ENCODE results near the gene GJB5. TPM values are rescaled to one million over a fixed set of nuclear protein-coding genes. Genes with fewer than 3 reads are reported as not detected.

Gene GJB5
- total and polyA plus RNA-seq, 2 donors (not counting 1 experiment from before 2014, with no cell fraction given) = not detected

- H3K36me3 ChIP-seq (replicated peaks in 1 of 2; ENCODE audit: control extremely low read depth in 1 of 2, control insufficient read depth in 1 of 2, extremely low read depth in 1 of 2, insufficient read depth in 2 of 2, low read length in 1 of 2) = no peaks in the 10 kb centered on the region
- no peaks in the 10 kb centered on the region for H3K4me1 ChIP-seq (ENCODE audit: control insufficient read depth in 2 of 2, insufficient read depth in 2 of 2, low read length in 2 of 2)
- peaks cover 0 to 3% (median 1%) of the 10 kb centered on the region in 4 experiments for H3K27me3 ChIP-seq (replicated peaks in 1 of 4; ENCODE audit: control extremely low read depth in 1 of 4, control insufficient read depth in 3 of 4, insufficient read depth in 4 of 4, low read length in 3 of 4)
- H3K4me2 ChIP-seq (replicated peaks; ENCODE audit: low read depth, low read length, poor library complexity, severe bottlenecking) = no peak overlapping the region
- DNase-seq = no peak
- no peak overlapping the region for H3K27ac Mint-ChIP-seq
- H3K4me1 Mint-ChIP-seq = no peaks in the 10 kb centered on the region
- TF ChIP-seq CTCF (IDR thresholded peaks at IDR 0.05) (no peak), EZH2 (IDR thresholded peaks at IDR 0.05; ENCODE audit: borderline replicate concordance, insufficient read depth, low read depth, low read length, poor library complexity, severe bottlenecking) (no peak)
- H3K27me3 Mint-ChIP-seq = peaks cover 19% of the 10 kb centered on the region
- no peak for ATAC-seq (ENCODE audit: low read depth)
- no peaks in the 10 kb centered on the region for H3K79me2 ChIP-seq (ENCODE audit: control insufficient read depth, insufficient read depth, low read length)
- H2AFZ ChIP-seq (ENCODE audit: insufficient read depth, low read depth, low read length, poor library complexity, severe bottlenecking) = no peak overlapping the region
- H3K4me3 ChIP-seq (ENCODE audit: control extremely low read depth in 1 of 5, extremely low read depth in 1 of 5, insufficient read depth in 1 of 5, low read depth in 2 of 5, low read length in 4 of 5) = no peak overlapping the region
- H3K9me3 ChIP-seq (ENCODE audit: control extremely low read depth in 1 of 3, control insufficient read depth in 2 of 3, insufficient read depth in 1 of 3, low read length in 2 of 3) = no peaks in the 10 kb centered on the region
- intact Hi-C loops (cut with micrococcal nuclease) = no loop called here
- 95% methylated on average over 33 of the region's 33 CpGs for WGBS (ENCODE audit: insufficient coverage)
- no peak overlapping the region for H3K9ac ChIP-seq (ENCODE audit: low read length)
- H4K20me1 ChIP-seq (ENCODE audit: control insufficient read depth, insufficient read depth, low read length, poor library complexity, severe bottlenecking) = no peaks in the 10 kb centered on the region
- no peak overlapping the region for H3K27ac ChIP-seq (ENCODE audit: low read length in 2 of 2)
- H3K9me3 Mint-ChIP-seq (ENCODE audit: insufficient read depth) = no peaks in the 10 kb centered on the region
- POLR2A ChIA-PET = no interaction called here
- no peak overlapping the region for H3K4me3 Mint-ChIP-seq
- CTCF ChIA-PET = no interaction called here
Observed at GRCh38 chr1:34761176-34761761, 6.4 kb downstream of the GJB5 start.

GRCh38 chr1:34761776-34762307 lies 7.0 kb downstream of the GJB5 start:
- intact Hi-C loops (cut with micrococcal nuclease) = no loop called here

More at GRCh38 chr1:34761776-34762307, 7.0 kb downstream of the GJB5 start:
- ATAC-seq (ENCODE audit: low read depth) = no peak
- Histone ChIP-seq H3K4me3 (ENCODE audit: control extremely low read depth in 1 of 5, extremely low read depth in 1 of 5, insufficient read depth in 1 of 5, low read depth in 2 of 5, low read length in 4 of 5) (no peak overlapping the region), H4K20me1 (ENCODE audit: control insufficient read depth, insufficient read depth, low read length, poor library complexity, severe bottlenecking) (no peaks in the 10 kb centered on the region), H3K4me2 (replicated peaks; ENCODE audit: low read depth, low read length, poor library complexity, severe bottlenecking) (no peak overlapping the region), H3K4me1 (ENCODE audit: control insufficient read depth in 2 of 2, insufficient read depth in 2 of 2, low read length in 2 of 2) (no peaks in the 10 kb centered on the region), H3K79me2 (ENCODE audit: control insufficient read depth, insufficient read depth, low read length) (no peaks in the 10 kb centered on the region), H3K9me3 (ENCODE audit: control extremely low read depth in 1 of 3, control insufficient read depth in 2 of 3, insufficient read depth in 1 of 3, low read length in 2 of 3) (no peaks in the 10 kb centered on the region), H3K9ac (ENCODE audit: low read length) (no peak overlapping the region), H3K36me3 (replicated peaks in 1 of 2; ENCODE audit: control extremely low read depth in 1 of 2, control insufficient read depth in 1 of 2, extremely low read depth in 1 of 2, insufficient read depth in 2 of 2, low read length in 1 of 2) (no peaks in the 10 kb centered on the region), H3K27ac (ENCODE audit: low read length in 2 of 2) (no peak overlapping the region), H3K27me3 (replicated peaks in 1 of 4; ENCODE audit: control extremely low read depth in 1 of 4, control insufficient read depth in 3 of 4, insufficient read depth in 4 of 4, low read length in 3 of 4) (peaks cover 0 to 3% (median 1%) of the 10 kb centered on the region in 4 experiments), H2AFZ (ENCODE audit: insufficient read depth, low read depth, low read length, poor library complexity, severe bottlenecking) (no peak overlapping the region)
- Mint-ChIP-seq H3K27ac (no peak overlapping the region), H3K4me1 (no peaks in the 10 kb centered on the region), H3K9me3 (ENCODE audit: insufficient read depth) (no peaks in the 10 kb centered on the region), H3K27me3 (peaks cover 19% of the 10 kb centered on the region), H3K4me3 (no peak overlapping the region)
- POLR2A ChIA-PET = no interaction called here
- WGBS (ENCODE audit: insufficient coverage) = 86% methylated on average over 11 of the region's 13 CpGs
- CTCF ChIA-PET = no interaction called here
- TF ChIP-seq EZH2 (IDR thresholded peaks at IDR 0.05; ENCODE audit: borderline replicate concordance, insufficient read depth, low read depth, low read length, poor library complexity, severe bottlenecking) = no peak
- no peak for TF ChIP-seq CTCF (IDR thresholded peaks at IDR 0.05)
- DNase-seq = no peak

Measured in B cell (primary cell).